Psoas muscle (tissue), 8 donors: ENCODE data around the gene KRT7. TPM values are rescaled to one million over a fixed set of nuclear protein-coding genes. Genes with fewer than 3 reads are reported as not detected.

Experiments
- ATAC-seq, 4 donors: fragments of 200-7000 bp; cut with Tn5 transposase; one replicate each; pipeline ENCODE4 v1.9.1; 2020; ENCODE audit warnings: moderate library complexity in 3 of 4, mild to moderate bottlenecking in 2 of 4
- DNase-seq, 2 donors: peaks; one replicate each; pipeline ENCODE4 v3.0.0-alpha.2; 2020
- H3K27ac ChIP-seq: fragments of 200-600 bp; one replicate; pipeline ENCODE4 v1.8.0; 2022
- H3K27me3 ChIP-seq, 3 donors: fragments of 200-600 bp in 1 of 3; one replicate each; pipeline versions ENCODE4 v1.6.1 to v1.8.0; 2013 to 2022; ENCODE audit warnings: low read length in 2 of 3, mild to moderate bottlenecking in 2 of 3, moderate library complexity in 1 of 3; ENCODE audit not compliant: insufficient read depth in 3 of 3
- H3K36me3 ChIP-seq, 2 donors: fragments of 200-600 bp in 1 of 2; one replicate each; pipeline versions ENCODE4 v1.6.1 to v1.8.0; 2013 to 2022; ENCODE audit warnings: low read depth in 1 of 2, mild to moderate bottlenecking in 1 of 2, moderate library complexity in 1 of 2; ENCODE audit not compliant: insufficient read depth in 1 of 2
- H3K4me1 ChIP-seq: fragments of 200-600 bp; one replicate; pipeline ENCODE4 v1.8.0; 2022
- H3K4me3 ChIP-seq: fragments of 200-600 bp; one replicate; pipeline ENCODE4 v1.8.0; 2022; ENCODE audit warnings: mild to moderate bottlenecking
- H3K9me3 ChIP-seq: fragments of 200-600 bp; one replicate; pipeline ENCODE4 v1.8.0; 2022
- WGBS, 3 donors: extraction: QIAGEN DNeasy Blood & Tissue Kit; methylation state at CpG; one replicate each; pipeline versions ENCODE4 v1.1.6 to v1.1.7; 2013; 5-methylcytosine and 5-hydroxymethylcytosine counted together
- intact Hi-C, 2 donors: fragments of 100-400 bp; cut with DNase I; formaldehyde crosslinking; loops; one replicate each; pipeline versions ENCODE4 v1.11.0 to v1.14.2; 2022
- polyA plus RNA-seq, 3 donors: library from polyadenylated mRNA; stranded (reverse); fragments of 200-250 nt; gene quantifications; one replicate each; pipeline ENCODE4 v1.2.3, GENCODE V29; 2013
- total RNA-seq, 4 donors: library from RNA; stranded (reverse); fragmentation: NEBNext Ultra II Directional in 2 of 4; extraction: Animal tissue kit (Norgen Biotek cat#: 25700) in 2 of 4; gene quantifications; one replicate each; pipeline versions ENCODE4 v1.2.1 to v1.2.4, GENCODE V29; 2021 to 2023
- TF ChIP-seq, protein P1 (sequence below): fragments of 200-600 bp; IDR thresholded peaks from one replicate; pipeline ENCODE4 v1.8.0; 2022; ENCODE audit warnings: antibody characterized with exemption
- donor health status: healthy with polysubstance abuse.
- donor health status: DM: no; HTN: no; CAD: no; lungs with moderate emphysema.
- donor health status: Bipolar disorder and iron deficiency.
- donor health status: healthy.
- donor health status: DM: yes; HTN: yes; CAD: no.
- donor health status: DM: no; HTN: no; CAD: no.
- donor health status: DM: no; HTN: no; CAD: no.
- donor health status: DM: yes; HTN: yes; CAD: no.

KRT7 gene
- total and polyA plus RNA-seq, 7 donors: 0.39 to 3.9 (median 1.6) TPM

DNA sequence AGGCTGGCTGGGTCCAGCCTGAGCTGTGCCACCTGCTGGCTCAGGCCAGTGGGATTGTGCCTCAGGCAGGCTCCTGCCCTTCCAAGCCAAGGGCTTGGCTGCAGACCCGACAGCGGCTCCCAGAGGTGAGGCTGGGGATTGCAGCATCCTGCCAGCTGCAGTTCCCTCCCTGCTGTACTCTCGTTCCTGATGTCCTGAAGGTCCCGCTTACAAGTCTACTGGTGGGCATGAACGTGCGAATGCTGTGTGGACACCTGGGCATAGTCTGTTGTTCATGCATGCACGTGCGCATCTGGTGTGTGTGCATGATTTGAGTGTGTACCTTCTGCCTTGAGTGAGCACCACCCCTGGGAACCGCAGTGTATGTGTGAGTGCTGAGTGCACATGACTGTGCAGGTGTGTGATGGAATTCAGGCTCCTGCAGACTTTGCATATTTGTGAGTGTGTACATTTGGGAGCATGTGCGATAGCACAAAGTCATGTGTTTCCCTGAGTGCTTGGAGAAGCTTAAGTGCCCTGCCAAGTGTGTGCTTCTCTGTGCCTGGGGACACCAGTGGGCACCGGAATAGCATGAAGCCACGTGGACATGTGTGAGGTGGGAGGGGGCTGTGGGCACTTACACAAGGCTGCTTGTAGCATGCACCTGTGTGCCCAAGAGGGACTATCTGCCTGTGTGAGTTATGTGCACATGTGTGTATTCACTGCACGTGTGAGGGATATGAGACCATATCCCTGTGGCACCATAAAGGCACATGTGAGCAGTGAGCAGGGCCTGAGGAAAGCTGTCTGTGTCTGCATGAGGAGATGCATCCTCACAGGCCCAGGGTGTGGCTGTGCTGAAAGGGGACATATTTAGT lies 19.3 kb upstream of the KRT7 start:
- Histone ChIP-seq H3K36me3 (no peaks in the 10 kb centered on the region), H3K4me3 (no peak overlapping the region), H3K9me3 (no peaks in the 10 kb centered on the region), H3K27me3 (peaks cover 0 to 4% (median 0%) of the 10 kb centered on the region in 3 donors), H3K27ac (no peak overlapping the region), H3K4me1 (peaks cover 4% of the 10 kb centered on the region)
- WGBS, 3 donors: 34% methylated on average over 13 of the region's 13 CpGs
- intact Hi-C loops: loop anchor here in 1 of 2 donors (5.0 kb wide), 1 partner anchor 64 kb away; no protein-coding TSS in a partner anchor
- TF ChIP-seq, protein P1, sequence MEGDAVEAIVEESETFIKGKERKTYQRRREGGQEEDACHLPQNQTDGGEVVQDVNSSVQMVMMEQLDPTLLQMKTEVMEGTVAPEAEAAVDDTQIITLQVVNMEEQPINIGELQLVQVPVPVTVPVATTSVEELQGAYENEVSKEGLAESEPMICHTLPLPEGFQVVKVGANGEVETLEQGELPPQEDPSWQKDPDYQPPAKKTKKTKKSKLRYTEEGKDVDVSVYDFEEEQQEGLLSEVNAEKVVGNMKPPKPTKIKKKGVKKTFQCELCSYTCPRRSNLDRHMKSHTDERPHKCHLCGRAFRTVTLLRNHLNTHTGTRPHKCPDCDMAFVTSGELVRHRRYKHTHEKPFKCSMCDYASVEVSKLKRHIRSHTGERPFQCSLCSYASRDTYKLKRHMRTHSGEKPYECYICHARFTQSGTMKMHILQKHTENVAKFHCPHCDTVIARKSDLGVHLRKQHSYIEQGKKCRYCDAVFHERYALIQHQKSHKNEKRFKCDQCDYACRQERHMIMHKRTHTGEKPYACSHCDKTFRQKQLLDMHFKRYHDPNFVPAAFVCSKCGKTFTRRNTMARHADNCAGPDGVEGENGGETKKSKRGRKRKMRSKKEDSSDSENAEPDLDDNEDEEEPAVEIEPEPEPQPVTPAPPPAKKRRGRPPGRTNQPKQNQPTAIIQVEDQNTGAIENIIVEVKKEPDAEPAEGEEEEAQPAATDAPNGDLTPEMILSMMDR: peak; percentile 95
- ATAC-seq (peak; percentile 94 to 96 (median 96)), DNase-seq (peak; percentile 76 to 88)

DNA sequence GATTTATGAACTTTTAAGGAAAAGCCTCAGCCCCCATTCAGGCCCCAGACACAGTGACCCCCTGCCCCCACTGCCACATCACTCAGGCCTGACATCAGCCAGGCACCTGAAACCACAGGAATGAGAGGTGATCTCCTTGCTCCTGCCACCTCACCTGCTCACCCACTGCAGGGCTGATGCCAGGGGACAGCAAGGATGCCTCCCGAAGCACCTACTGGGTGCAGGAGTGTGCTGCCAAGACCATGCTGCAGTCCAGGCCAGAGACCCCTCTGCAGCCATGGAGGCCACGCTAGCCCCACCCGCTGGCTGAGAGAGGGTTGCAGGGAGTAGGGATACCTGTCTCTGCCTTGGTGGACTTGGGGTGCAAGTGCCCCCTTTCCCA lies 18.6 kb upstream of the KRT7 start:
- intact Hi-C loops: loop anchor here in 1 of 2 donors (5.0 kb wide), 1 partner anchor 63 kb away; no protein-coding TSS in a partner anchor
- H3K27me3 ChIP-seq: peaks cover 0 to 4% (median 0%) of the 10 kb centered on the region in 3 donors
- no peaks in the 10 kb centered on the region for H3K36me3 ChIP-seq
- ATAC-seq (no peak), DNase-seq (no peak)
- H3K4me3 ChIP-seq: no peak overlapping the region
- H3K4me1 ChIP-seq: peaks cover 4% of the 10 kb centered on the region
- 76 to 92% (median 85%) methylated on average over 3 of the region's 3 CpGs for WGBS, 3 donors
- no peak overlapping the region for H3K27ac ChIP-seq
- H3K9me3 ChIP-seq: no peaks in the 10 kb centered on the region
- TF ChIP-seq, protein P1: no peak

DNA sequence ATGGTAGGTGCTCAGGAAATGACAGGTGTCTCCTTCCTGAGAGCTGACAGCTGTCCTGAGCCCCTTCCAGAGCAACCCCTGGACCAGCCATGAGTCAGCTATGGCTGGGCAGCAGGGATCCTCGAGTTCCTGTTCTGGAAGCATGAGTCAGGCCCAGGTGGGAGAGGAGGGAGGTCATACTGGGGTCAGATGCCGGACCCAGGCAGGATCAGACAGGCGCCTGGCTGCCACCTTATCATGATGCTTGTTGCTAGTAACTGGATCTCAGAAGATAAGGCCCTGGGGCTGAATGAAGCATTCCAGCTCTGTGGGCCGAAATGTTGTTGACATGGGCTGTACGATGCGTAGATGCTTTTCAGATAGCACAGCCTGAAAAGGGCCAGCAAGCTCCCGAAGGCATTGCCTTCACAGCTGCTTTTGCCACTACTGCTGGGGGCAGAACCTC lies 17.4 kb upstream of the KRT7 start:
- peaks cover 4% of the 10 kb centered on the region for H3K4me1 ChIP-seq
- peak in 3 of 4 donors; percentile 61 to 70 (median 68) for ATAC-seq
- no peaks in the 10 kb centered on the region for H3K36me3 ChIP-seq
- no peak for DNase-seq
- no peaks in the 10 kb centered on the region for H3K27me3 ChIP-seq
- no peaks in the 10 kb centered on the region for H3K9me3 ChIP-seq
- TF ChIP-seq, protein P1: no peak
- H3K27ac ChIP-seq: no peak overlapping the region
- H3K4me3 ChIP-seq: no peak overlapping the region
- 73 to 76% (median 75%) methylated on average over 7 of the region's 7 CpGs for WGBS, 3 donors
- intact Hi-C loops: no loop called here

DNA sequence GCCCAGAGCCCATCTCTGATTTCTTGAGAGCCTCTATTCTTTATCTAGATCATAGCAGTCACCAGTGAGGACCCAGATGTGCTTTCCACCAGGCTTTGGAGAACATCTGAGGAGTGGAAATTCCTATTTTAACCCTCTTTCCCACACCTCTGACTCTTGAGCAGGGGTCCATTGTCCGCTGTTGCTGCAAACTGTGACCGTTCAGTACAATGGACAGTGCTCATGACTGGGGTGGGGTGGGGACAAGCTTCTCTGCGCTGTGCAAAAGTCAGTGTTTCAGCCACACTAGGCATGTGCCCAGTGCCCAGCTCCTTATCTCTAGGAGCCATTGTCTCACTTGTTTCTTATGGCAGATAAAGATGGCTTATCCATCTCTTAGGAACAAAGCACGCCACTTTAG lies 16.9 kb upstream of the KRT7 start:
- DNase-seq: no peak
- intact Hi-C loops: no loop called here
- 75 to 84% (median 83%) methylated on average over 4 of the region's 4 CpGs for WGBS, 3 donors
- Histone ChIP-seq H3K9me3 (no peaks in the 10 kb centered on the region), H3K36me3 (no peaks in the 10 kb centered on the region), H3K4me1 (peaks cover 4% of the 10 kb centered on the region), H3K27me3 (peaks cover 0 to under 1% (median 0%) of the 10 kb centered on the region in 3 donors), H3K27ac (no peak overlapping the region), H3K4me3 (no peak overlapping the region)
- ATAC-seq: no peak
- TF ChIP-seq, protein P1: no peak
